GM12878 (cell line): ENCODE data around the gene DCST1. TPM values are rescaled to one million over a fixed set of nuclear protein-coding genes. Genes with fewer than 3 reads are reported as not detected.

ENCODE experiments used
- ATAC-seq: fragments of 200-7000 bp; cut with Tn5 transposase; 3 replicates; pipeline ENCODE4 v1.9.1; 2020; ENCODE audit warnings: mild to moderate bottlenecking, moderate library complexity
- BruUV-seq: library from RNA; stranded (reverse); fragments of 400-500 nt; replicated peaks from 2 replicates; lab custom pipeline; 2021; lab: Mats Ljungman, UMichigan
- CTCF ChIA-PET: fragments of 300-600 bp; sonication (Branson Sonifier 250); formaldehyde crosslinking; extraction: SDS; loops from one replicate; lab custom pipeline; 2021; ENCODE audit warnings: inconsistent platforms; lab: Yijun Ruan, JAX
- POLR2A ChIA-PET: fragments of 350-600 bp; formaldehyde crosslinking; extraction: SDS; loops from one replicate; lab custom pipeline; 2021; ENCODE audit warnings: inconsistent platforms; lab: Charles Lee
- RAD21 ChIA-PET: fragments of 300-600 bp; sonication (Branson Sonifier 250); formaldehyde crosslinking; loops from one replicate; lab custom pipeline; 2023; ENCODE audit warnings: antibody characterized with exemption; ENCODE audit not compliant: unreplicated experiment; lab: Charles Lee
- SMC1A ChIA-PET: fragments of 300-600 bp; sonication (Branson Sonifier 250); formaldehyde crosslinking; loops from one replicate; lab custom pipeline; 2023; ENCODE audit not compliant: unreplicated experiment, uncharacterized antibody; lab: Charles Lee
- DNase-seq: peaks from one replicate; pipeline ENCODE4 v3.0.0-alpha.2; 2011; ENCODE audit warnings: low read depth, low spot score
- FAIRE-seq: peaks from 3 replicates; lab custom pipeline; 2011; peaks lifted over from hg19 to GRCh38; lab: Jason Lieb, UNC
- H2AFZ ChIP-seq: 2 replicates; pipeline ENCODE4 v1.6.0; 2011; ENCODE audit warnings: low read depth, low read length, control low read depth; ENCODE audit not compliant: control insufficient read depth
- H3K27ac ChIP-seq: 2 replicates; pipeline ENCODE4 v1.5.1; 2011; ENCODE audit warnings: control low read depth; ENCODE audit not compliant: control insufficient read depth, insufficient read depth
- H3K27me3 ChIP-seq, 2 experiments: replicated peaks in 1 of 2; 2 replicates each; pipeline versions ENCODE4 v1.6.0 to v1.6.1; 2011; ENCODE audit warnings: low read length in 1 of 2; ENCODE audit not compliant: control insufficient read depth in 2 of 2, insufficient read depth in 2 of 2
- H3K36me3 ChIP-seq, 2 experiments: 2 replicates each; pipeline ENCODE4 v1.5.1; 2011; ENCODE audit warnings: low read length in 1 of 2; ENCODE audit not compliant: control insufficient read depth in 2 of 2, insufficient read depth in 2 of 2
- H3K4me1 ChIP-seq: 2 replicates; pipeline ENCODE4 v1.6.1; 2011; ENCODE audit warnings: mild to moderate bottlenecking, low read length, moderate library complexity, mixed read lengths; ENCODE audit not compliant: control insufficient read depth, insufficient read depth
- H3K4me2 ChIP-seq: 2 replicates; pipeline ENCODE4 v1.6.0; 2011; ENCODE audit warnings: control low read depth; ENCODE audit not compliant: control insufficient read depth, insufficient read depth
- H3K4me3 ChIP-seq: fragments of 200-600 bp; sonication (generic); 2 replicates; pipeline ENCODE4 v1.5.1; 2016
- H3K79me2 ChIP-seq: 2 replicates; pipeline ENCODE4 v1.6.0; 2011; ENCODE audit warnings: low read length; ENCODE audit not compliant: control insufficient read depth, insufficient read depth
- H3K9ac ChIP-seq: 2 replicates; pipeline ENCODE4 v1.8.0; 2011; ENCODE audit warnings: low read length, control low read depth, mixed read lengths; ENCODE audit not compliant: control insufficient read depth, insufficient read depth
- H3K9me3 ChIP-seq: replicated peaks from 3 replicates; pipeline ENCODE4 v1.5.1; 2011; ENCODE audit warnings: mild to moderate bottlenecking, low read length; ENCODE audit not compliant: control insufficient read depth, insufficient read depth
- H4K20me1 ChIP-seq: 2 replicates; pipeline ENCODE4 v1.6.0; 2011; ENCODE audit not compliant: control insufficient read depth, insufficient read depth
- CHD2 ChIP-seq: IDR thresholded peaks from 2 replicates; pipeline ENCODE4 v1.6.1; 2011; ENCODE audit warnings: low read depth, low read length, improper control_type of control experiment, borderline replicate concordance
- FOXK2 ChIP-seq: fragments of 450-650 bp; IDR thresholded peaks from 2 replicates; pipeline ENCODE4 v1.6.1; 2017; ENCODE audit warnings: mild to moderate bottlenecking, moderate library complexity
- IKZF2 ChIP-seq, 2 experiments: fragments of 450-650 bp; IDR thresholded peaks; 2 replicates each; pipeline ENCODE4 v1.6.1; 2017; ENCODE audit warnings: mild to moderate bottlenecking in 2 of 2, moderate library complexity in 2 of 2
- NFIC ChIP-seq: IDR thresholded peaks from 2 replicates; pipeline ENCODE4 v1.6.1; 2012; ENCODE audit warnings: low read depth, mild to moderate bottlenecking, inconsistent platforms, low read length, moderate library complexity
- NFXL1 ChIP-seq: fragments of 450-650 bp; IDR thresholded peaks from 2 replicates; pipeline ENCODE4 v1.6.1; 2017; ENCODE audit warnings: antibody characterized with exemption, mild to moderate bottlenecking, borderline replicate concordance
- RELA ChIP-seq: fragments of 450-650 bp; IDR thresholded peaks from 2 replicates; pipeline ENCODE4 v1.8.0; 2014; ENCODE audit warnings: borderline replicate concordance; ENCODE audit not compliant: partially characterized antibody
- SMC3 ChIP-seq: IDR thresholded peaks from 2 replicates; pipeline ENCODE4 v1.6.1; 2011; ENCODE audit warnings: low read length, improper control_type of control experiment, borderline replicate concordance
- SUZ12 ChIP-seq: fragments of 200-600 bp; sonication (generic); IDR thresholded peaks from one replicate; pipeline ENCODE4 v1.6.1; 2018; ENCODE audit warnings: antibody characterized with exemption, mild to moderate bottlenecking; ENCODE audit not compliant: unreplicated experiment
- TCF3 ChIP-seq: IDR thresholded peaks from 2 replicates; pipeline ENCODE4 v1.6.1; 2012; ENCODE audit warnings: low read depth, mild to moderate bottlenecking, low read length, borderline replicate concordance; ENCODE audit not compliant: insufficient read depth
- ZNF217 ChIP-seq: fragments of 450-650 bp; IDR thresholded peaks from 2 replicates; pipeline ENCODE4 v1.6.1; 2017; ENCODE audit warnings: antibody characterized with exemption, mild to moderate bottlenecking
- WGBS: methylation state at CpG from one replicate; pipeline ENCODE4 v1.1.6; 2016; ENCODE audit warnings: low lambda C conversion rate; ENCODE audit not compliant: insufficient replicate concordance, insufficient coverage; ENCODE audit errors: missing lambda C conversion rate; 5-methylcytosine and 5-hydroxymethylcytosine counted together
- in situ Hi-C: fragments of 300-500 bp; cut with MboI; formaldehyde crosslinking; loops from 9 replicates; pipeline ENCODE4 v1.14.3; 2018; ENCODE audit warnings: mixed read lengths
- intact Hi-C: fragments of 100-400 bp; cut with micrococcal nuclease; formaldehyde crosslinking; loops from one replicate; pipeline ENCODE4 v1.14.2; 2022; ENCODE audit not compliant: unreplicated experiment
- polyA plus RNA-seq, 11 experiments: library from polyadenylated mRNA; depleted of rRNA in 4 of 11; unstranded in 6 of 11; stranded (reverse) in 5 of 11; fragments of >200 nt; fragmentation: Nextera tagmentation in 4 of 11; fragmentation: Illumina TruSeq in 1 of 11; extraction: Ambion mirVana in 4 of 11; extraction: Trizol in 1 of 11; gene quantifications; 1 replicate in 1 of 11; 2 replicates in 10 of 11; pipeline versions ENCODE4 v1.2.1 to v1.2.3, GENCODE V29; 2011 to 2016; ENCODE audit warnings: inconsistent platforms in 2 of 11, missing spikeins in 2 of 11, low read depth in 1 of 11
- total RNA-seq, 4 experiments: library from RNA; depleted of rRNA in 3 of 4; stranded (reverse); fragments of >200 nt in 3 of 4; fragmentation: Illumina TruSeq in 1 of 4; extraction: Trizol in 1 of 4; gene quantifications; 2 replicates each; pipeline versions ENCODE4 v1.2.1 to v1.2.3, GENCODE V29; 2013 to 2021
- TF ChIP-seq, protein P1 (sequence below): fragments of 450-650 bp; IDR thresholded peaks from 2 replicates; pipeline ENCODE4 v1.6.1; 2016; ENCODE audit warnings: mild to moderate bottlenecking
- TF ChIP-seq, protein P2 (sequence below): fragments of 450-650 bp; IDR thresholded peaks from 2 replicates; pipeline ENCODE4 v1.6.1; 2017; ENCODE audit warnings: borderline replicate concordance
- TF ChIP-seq, protein P3 (sequence below): fragments of 450-650 bp; IDR thresholded peaks from 2 replicates; pipeline ENCODE4 v1.6.1; 2017; ENCODE audit warnings: low read depth, mild to moderate bottlenecking, moderate library complexity
- TF ChIP-seq, protein P4 (sequence below): fragments of 450-650 bp; formaldehyde crosslinking; IDR thresholded peaks from 2 replicates; pipeline ENCODE4 v1.5.0; 2022; ENCODE audit warnings: mild to moderate bottlenecking, missing genetic modification characterization

The DCST1 gene
- total and polyA plus RNA-seq, 10 of the 15 experiments (the other 5 are each of a cell fraction or from before 2014, with no cell fraction given), result not detected

GRCh38 chr1:155086856-155087535, 53.4 kb downstream of the DCST1 start:
- in situ Hi-C loops (no loop called here), intact Hi-C loops (loop anchor here (10.0 kb wide), 1 partner anchor 602 kb away; no protein-coding TSS in a partner anchor)
- H3K4me2 ChIP-seq, result no peak overlapping the region
- TF ChIP-seq SMC3 (no peak), CHD2 (no peak), TCF3 (no peak), ZNF217 (no peak), FOXK2 (no peak), RELA (no peak), NFXL1 (no peak), NFIC (no peak), IKZF2 (IDR thresholded peaks at IDR 0.05) (no peak), SUZ12 (no peak)
- TF ChIP-seq, protein P1, sequence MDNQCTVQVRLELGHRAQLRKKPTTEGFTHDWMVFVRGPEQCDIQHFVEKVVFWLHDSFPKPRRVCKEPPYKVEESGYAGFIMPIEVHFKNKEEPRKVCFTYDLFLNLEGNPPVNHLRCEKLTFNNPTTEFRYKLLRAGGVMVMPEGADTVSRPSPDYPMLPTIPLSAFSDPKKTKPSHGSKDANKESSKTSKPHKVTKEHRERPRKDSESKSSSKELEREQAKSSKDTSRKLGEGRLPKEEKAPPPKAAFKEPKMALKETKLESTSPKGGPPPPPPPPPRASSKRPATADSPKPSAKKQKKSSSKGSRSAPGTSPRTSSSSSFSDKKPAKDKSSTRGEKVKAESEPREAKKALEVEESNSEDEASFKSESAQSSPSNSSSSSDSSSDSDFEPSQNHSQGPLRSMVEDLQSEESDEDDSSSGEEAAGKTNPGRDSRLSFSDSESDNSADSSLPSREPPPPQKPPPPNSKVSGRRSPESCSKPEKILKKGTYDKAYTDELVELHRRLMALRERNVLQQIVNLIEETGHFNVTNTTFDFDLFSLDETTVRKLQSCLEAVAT, result no peak
- TF ChIP-seq, protein P2, sequence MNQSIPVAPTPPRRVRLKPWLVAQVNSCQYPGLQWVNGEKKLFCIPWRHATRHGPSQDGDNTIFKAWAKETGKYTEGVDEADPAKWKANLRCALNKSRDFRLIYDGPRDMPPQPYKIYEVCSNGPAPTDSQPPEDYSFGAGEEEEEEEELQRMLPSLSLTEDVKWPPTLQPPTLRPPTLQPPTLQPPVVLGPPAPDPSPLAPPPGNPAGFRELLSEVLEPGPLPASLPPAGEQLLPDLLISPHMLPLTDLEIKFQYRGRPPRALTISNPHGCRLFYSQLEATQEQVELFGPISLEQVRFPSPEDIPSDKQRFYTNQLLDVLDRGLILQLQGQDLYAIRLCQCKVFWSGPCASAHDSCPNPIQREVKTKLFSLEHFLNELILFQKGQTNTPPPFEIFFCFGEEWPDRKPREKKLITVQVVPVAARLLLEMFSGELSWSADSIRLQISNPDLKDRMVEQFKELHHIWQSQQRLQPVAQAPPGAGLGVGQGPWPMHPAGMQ, result no peak
- TF ChIP-seq, protein P3, sequence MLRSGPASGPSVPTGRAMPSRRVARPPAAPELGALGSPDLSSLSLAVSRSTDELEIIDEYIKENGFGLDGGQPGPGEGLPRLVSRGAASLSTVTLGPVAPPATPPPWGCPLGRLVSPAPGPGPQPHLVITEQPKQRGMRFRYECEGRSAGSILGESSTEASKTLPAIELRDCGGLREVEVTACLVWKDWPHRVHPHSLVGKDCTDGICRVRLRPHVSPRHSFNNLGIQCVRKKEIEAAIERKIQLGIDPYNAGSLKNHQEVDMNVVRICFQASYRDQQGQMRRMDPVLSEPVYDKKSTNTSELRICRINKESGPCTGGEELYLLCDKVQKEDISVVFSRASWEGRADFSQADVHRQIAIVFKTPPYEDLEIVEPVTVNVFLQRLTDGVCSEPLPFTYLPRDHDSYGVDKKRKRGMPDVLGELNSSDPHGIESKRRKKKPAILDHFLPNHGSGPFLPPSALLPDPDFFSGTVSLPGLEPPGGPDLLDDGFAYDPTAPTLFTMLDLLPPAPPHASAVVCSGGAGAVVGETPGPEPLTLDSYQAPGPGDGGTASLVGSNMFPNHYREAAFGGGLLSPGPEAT, result no peak
- TF ChIP-seq, protein P4, sequence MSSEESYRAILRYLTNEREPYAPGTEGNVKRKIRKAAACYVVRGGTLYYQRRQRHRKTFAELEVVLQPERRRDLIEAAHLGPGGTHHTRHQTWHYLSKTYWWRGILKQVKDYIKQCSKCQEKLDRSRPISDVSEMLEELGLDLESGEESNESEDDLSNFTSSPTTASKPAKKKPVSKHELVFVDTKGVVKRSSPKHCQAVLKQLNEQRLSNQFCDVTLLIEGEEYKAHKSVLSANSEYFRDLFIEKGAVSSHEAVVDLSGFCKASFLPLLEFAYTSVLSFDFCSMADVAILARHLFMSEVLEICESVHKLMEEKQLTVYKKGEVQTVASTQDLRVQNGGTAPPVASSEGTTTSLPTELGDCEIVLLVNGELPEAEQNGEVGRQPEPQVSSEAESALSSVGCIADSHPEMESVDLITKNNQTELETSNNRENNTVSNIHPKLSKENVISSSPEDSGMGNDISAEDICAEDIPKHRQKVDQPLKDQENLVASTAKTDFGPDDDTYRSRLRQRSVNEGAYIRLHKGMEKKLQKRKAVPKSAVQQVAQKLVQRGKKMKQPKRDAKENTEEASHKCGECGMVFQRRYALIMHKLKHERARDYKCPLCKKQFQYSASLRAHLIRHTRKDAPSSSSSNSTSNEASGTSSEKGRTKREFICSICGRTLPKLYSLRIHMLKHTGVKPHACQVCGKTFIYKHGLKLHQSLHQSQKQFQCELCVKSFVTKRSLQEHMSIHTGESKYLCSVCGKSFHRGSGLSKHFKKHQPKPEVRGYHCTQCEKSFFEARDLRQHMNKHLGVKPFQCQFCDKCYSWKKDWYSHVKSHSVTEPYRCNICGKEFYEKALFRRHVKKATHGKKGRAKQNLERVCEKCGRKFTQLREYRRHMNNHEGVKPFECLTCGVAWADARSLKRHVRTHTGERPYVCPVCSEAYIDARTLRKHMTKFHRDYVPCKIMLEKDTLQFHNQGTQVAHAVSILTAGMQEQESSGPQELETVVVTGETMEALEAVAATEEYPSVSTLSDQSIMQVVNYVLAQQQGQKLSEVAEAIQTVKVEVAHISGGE (CRISPR knock-in tag), result no peak

More at GRCh38 chr1:155086856-155087535, 53.4 kb downstream of the DCST1 start:
- SMC1A ChIA-PET, result interaction anchor here (0.8 to 2.9 kb wide), 3 partner anchors 42 to 85 kb away, joined by 3 to 17 read pairs (median 5); no protein-coding TSS in a partner anchor
- H3K79me2 ChIP-seq, result no peaks in the 10 kb centered on the region
- H3K4me3 ChIP-seq, result no peak overlapping the region
- H3K4me1 ChIP-seq, result peaks cover 20% of the 10 kb centered on the region
- RAD21 ChIA-PET, result interaction anchor here (0.6 to 3.0 kb wide), 3 partner anchors 22 to 790 kb away, joined by 3 to 63 read pairs (median 22); partner anchors contain the start of gene EFNA4
- H3K9me3 ChIP-seq, result no peaks in the 10 kb centered on the region
- 41% methylated on average over 8 of the region's 8 CpGs for WGBS
- H4K20me1 ChIP-seq, result no peaks in the 10 kb centered on the region
- CTCF ChIA-PET, result interaction anchor here (0.6 to 5.5 kb wide), 14 partner anchors 8 to 527 kb away, joined by 3 to 195 read pairs (median 7); partner anchors contain the start of genes EFNA4, KRTCAP2 and SHC1
- FAIRE-seq (no peak), DNase-seq (no peak), ATAC-seq (no peak)
- H3K9ac ChIP-seq, result no peak overlapping the region
- no peak overlapping the region for H2AFZ ChIP-seq
- peaks cover 11 to 12% of the 10 kb centered on the region in 2 experiments for H3K27me3 ChIP-seq
- no peak overlapping the region for H3K27ac ChIP-seq
- no peaks in the 10 kb centered on the region for H3K36me3 ChIP-seq
- POLR2A ChIA-PET, result no interaction called here
- no TSS peak for BruUV-seq
